ENCODE data around the gene PDCD10.
A peak's percentile ranks its signal among the peaks of the same experiment; 100 is the strongest.

Gene PDCD10

GRCh38 chr3:167684388-167684993 lies 50.2 kb downstream of the PDCD10 start:
- Histone ChIP-seq H3K27ac (ENCODE audit: extremely low read depth, low read depth, low read length) (no peak overlapping the region), H3K36me3 (ENCODE audit: control insufficient read depth in 2 of 2, insufficient read depth in 1 of 2, low read length in 2 of 2) (peaks cover 0 to 32% of the 10 kb centered on the region in 2 experiments; a peak in 1 of 3 replicates), H3K4me1 (ENCODE audit: control insufficient read depth, insufficient read depth, low read length) (no peaks in the 10 kb centered on the region), H3K9me3 (ENCODE audit: control insufficient read depth, insufficient read depth, low read depth, low read length) (no peaks in the 10 kb centered on the region), H3K4me3 (ENCODE audit: low read depth, low read length) (no peak overlapping the region)
- ChIA-PET POLR2A (no interaction called here), CTCF (interaction anchor here (0.6 to 1.8 kb wide), 21 partner anchors 10 to 1036 kb away, joined by 3 to 8 read pairs (median 3); no protein-coding TSS in a partner anchor)
- TF ChIP-seq ZNF654 (tag by site-specific recombination; IDR thresholded peaks at IDR 0.05; ENCODE audit: low read depth) = 0 out of 2 replicates have a peak, but pooled peaks have one; percentile 31
- no peak for TF ChIP-seq HOXC10 (CRISPR knock-in tag; IDR thresholded peaks at IDR 0.05)
- no peak for TF ChIP-seq ZNF10 (tag by site-specific recombination; IDR thresholded peaks at IDR 0.05)
- TF ChIP-seq ZNF48 (tag by site-specific recombination; IDR thresholded peaks at IDR 0.05) = no peak
- 0 out of 2 replicates have a peak, but pooled peaks have one; percentile 22 for TF ChIP-seq ZNF660 (tag by site-specific recombination; IDR thresholded peaks at IDR 0.05)
- TF ChIP-seq ZNF558 (tag by site-specific recombination; IDR thresholded peaks at IDR 0.05) = 0 out of 2 replicates have a peak, but pooled peaks have one; percentile 12

GRCh38 chr3:167679526-167679925 lies 55.2 kb downstream of the PDCD10 start:
- H3K9me3 ChIP-seq (ENCODE audit: control insufficient read depth, insufficient read depth, low read depth, low read length) = no peaks in the 10 kb centered on the region
- TF ChIP-seq ZNF645 (tag by site-specific recombination; IDR thresholded peaks at IDR 0.05) (no peak), ZNF391 (tag by site-specific recombination; IDR thresholded peaks at IDR 0.05; ENCODE audit: borderline replicate concordance, low read depth) (no peak), SALL2 (tag by site-specific recombination; IDR thresholded peaks at IDR 0.05; ENCODE audit: borderline replicate concordance) (no peak), ZFP37 (tag by site-specific recombination; IDR thresholded peaks at IDR 0.05) (no peak), CTCF (tag by site-specific recombination; IDR thresholded peaks at IDR 0.05) (no peak), ZFP41 (tag by site-specific recombination; IDR thresholded peaks at IDR 0.05; ENCODE audit: borderline replicate concordance) (no peak)
- no peak overlapping the region for H3K27ac ChIP-seq (ENCODE audit: extremely low read depth, low read depth, low read length)
- H3K4me3 ChIP-seq (ENCODE audit: low read depth, low read length) = no peak overlapping the region
- H3K36me3 ChIP-seq (ENCODE audit: control insufficient read depth in 2 of 2, insufficient read depth in 1 of 2, low read length in 2 of 2) = peaks cover 5 to 44% of the 10 kb centered on the region in 2 experiments; a peak in 2 of 3 replicates
- ChIA-PET CTCF (no interaction called here), POLR2A (no interaction called here)
- H3K4me1 ChIP-seq (ENCODE audit: control insufficient read depth, insufficient read depth, low read length) = no peaks in the 10 kb centered on the region

- CTCF ChIA-PET = interaction anchor here (0.7 to 1.7 kb wide), 2 partner anchors 224 to 296 kb away, joined by 3 to 4 read pairs; partner anchors contain the start of gene ZBBX
- TF ChIP-seq OVOL3 (tag by site-specific recombination; IDR thresholded peaks at IDR 0.05) = no peak
- 0 out of 2 replicates have a peak, but pooled peaks have one; percentile 23 for TF ChIP-seq ZNF626 (tag by site-specific recombination; IDR thresholded peaks at IDR 0.05)
- no peak for TF ChIP-seq ZNF157 (tag by site-specific recombination; IDR thresholded peaks at IDR 0.05)
- peak; percentile 93 for TF ChIP-seq ZNF133 (tag by site-specific recombination; IDR thresholded peaks at IDR 0.05)
- H3K4me1 ChIP-seq (ENCODE audit: control insufficient read depth, insufficient read depth, low read length) = no peaks in the 10 kb centered on the region
- H3K9me3 ChIP-seq (ENCODE audit: control insufficient read depth, insufficient read depth, low read depth, low read length) = no peaks in the 10 kb centered on the region
- H3K27ac ChIP-seq (ENCODE audit: extremely low read depth, low read depth, low read length) = no peak overlapping the region
- no peak overlapping the region for H3K4me3 ChIP-seq (ENCODE audit: low read depth, low read length)
- peaks cover 5 to 40% of the 10 kb centered on the region in 2 experiments; a peak in 2 of 3 replicates for H3K36me3 ChIP-seq (ENCODE audit: control insufficient read depth in 2 of 2, insufficient read depth in 1 of 2, low read length in 2 of 2)
- POLR2A ChIA-PET = no interaction called here
These were observed 58.8 kb downstream of the PDCD10 start for GRCh38 chr3:167675848-167676247.
